SW 1271 (cell line): ENCODE data around the gene CA10.

Source experiments
- DNase-seq, 2 experiments: peaks; one replicate each; lab custom pipeline; 2025; lab: John Stamatoyannopoulos, UW

The CA10 gene

DNA sequence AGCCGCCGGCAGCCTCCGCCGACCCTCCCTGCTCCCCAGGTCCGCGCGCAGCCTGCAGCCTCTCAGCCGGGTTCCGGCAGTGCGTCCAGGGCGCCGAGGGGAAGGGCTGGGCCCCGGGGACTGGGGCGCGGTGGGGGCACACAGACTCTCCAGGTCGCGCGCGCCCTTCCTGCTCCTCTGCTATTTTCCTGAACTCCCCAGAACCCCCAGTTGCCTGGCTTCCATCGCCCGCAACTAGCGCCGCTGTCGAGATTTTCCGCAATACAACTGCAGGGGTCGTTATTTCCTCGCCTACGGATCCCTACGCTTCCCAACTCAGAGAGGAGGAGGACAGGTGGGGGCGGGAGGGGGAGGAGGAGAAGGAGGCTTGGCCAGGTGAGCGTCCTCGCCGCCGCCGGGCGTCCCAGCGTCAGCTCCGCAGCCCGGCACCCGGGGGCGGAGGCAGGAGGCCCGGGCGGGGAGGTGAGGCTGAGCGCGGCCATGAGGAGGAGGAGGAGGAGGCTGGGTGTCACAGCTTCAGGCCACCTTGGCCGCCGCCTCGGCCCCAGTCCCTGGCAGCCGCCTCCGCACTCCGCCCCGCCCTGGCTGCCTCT, at the start of gene CA10:
CA10 (minus strand) TSS at position 265 of the 593 bp plus-strand sequence.
- no peak for DNase-seq

- no peak for DNase-seq
Measured at GRCh38 chr17:52207796-52208195, 49.3 kb upstream of the CA10 start.

DNA sequence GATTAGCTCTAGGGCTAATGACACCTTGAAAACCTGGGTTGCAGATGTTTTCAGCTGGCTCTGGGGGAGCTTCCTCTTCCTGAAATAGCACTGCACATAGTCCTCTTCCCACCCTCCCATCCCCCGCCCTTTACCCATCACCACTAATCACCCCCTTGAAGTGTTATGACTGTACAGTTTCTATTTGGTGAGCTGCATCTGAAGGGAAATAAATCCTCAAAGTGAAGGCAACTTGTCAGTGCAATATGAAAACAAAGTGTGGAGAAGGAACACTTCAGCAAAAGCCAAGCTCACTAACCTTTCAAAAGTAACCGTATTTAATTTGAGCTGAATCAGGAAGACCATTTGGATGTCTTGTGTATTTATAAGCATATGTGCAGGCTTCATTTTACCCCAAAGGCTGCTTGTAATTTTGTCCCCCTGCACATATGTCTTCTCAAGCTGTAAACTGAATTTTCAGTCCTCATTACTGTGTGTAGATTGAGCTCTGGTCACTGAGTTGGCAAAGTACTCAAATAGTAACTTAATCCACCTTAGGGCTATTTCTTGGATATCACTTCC, 44.1 kb upstream of the CA10 start:
- DNase-seq: no peak

DNA sequence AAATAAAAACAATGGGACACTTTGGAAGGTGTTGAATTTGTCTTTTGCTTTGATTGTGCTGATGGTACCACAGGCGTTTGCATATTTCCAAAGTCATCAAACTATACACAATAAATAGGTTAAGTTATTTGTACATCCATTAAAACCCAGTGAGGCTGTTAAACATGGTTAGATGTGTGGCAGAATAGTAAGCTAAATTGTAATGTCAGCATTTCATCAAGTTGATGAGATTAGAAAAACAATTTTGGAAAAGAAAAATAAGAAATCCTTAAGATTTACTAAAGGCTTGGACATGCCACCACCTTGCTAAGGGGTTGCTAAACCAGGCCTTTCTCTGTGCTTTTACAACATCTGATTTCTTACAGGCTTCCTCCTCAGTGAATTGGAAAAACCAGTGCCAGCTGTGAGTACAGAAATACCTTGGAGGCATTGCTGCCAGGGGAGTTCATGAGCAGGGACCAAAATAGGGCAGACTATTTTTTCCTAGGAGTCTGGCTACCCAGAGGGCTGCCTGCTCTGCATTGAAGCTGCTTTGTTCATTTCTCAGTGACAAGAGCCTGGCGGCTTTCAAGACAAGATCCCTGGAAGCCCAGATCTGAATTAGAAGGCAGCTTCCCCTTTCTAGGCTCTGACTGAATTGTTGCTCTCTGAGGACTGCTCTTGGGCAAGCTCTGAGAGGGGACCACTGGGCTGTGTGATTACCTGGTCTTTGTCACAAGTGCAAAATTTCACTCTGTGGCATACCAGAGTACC, 43.4 kb upstream of the CA10 start:
- DNase-seq: no peak

GRCh38 chr17:52191491-52191890, 33.0 kb upstream of the CA10 start:
- DNase-seq: no peak

GRCh38 chr17:52181782-52182181, 23.3 kb upstream of the CA10 start:
- no peak for DNase-seq

GRCh38 chr17:52178012-52178411, 19.5 kb upstream of the CA10 start:
- no peak for DNase-seq

DNA sequence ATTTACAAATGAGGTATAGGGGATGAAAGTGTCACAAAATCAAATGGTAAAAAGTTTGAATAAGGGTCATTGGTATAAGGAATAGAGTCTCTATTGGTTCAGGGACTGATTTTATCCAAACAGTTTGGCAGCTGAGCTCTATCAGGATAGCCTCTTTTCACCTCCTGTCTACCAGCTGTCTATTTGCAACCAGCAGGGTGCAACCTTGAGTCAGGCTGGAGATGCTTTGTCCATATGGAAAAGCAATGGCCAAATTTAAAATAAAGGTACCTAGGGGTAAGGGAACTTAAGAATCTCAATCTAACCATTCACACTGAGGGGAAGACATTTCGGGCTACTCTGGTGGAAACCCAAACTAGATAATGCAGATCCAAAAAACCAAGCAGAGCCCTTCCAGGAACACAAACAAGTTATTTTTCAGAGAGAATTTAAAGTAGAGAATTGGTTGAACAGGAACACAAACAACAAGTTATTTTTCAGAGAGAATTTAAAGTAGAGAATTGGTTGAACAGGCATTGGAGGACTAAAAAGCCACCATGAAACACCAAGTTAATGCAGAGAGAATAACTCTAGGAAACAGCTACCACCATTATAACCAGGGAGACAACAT, 12.6 kb upstream of the CA10 start:
- DNase-seq: peak in 1 of 2 experiments; percentile 17

- DNase-seq: no peak
Measured at GRCh38 chr17:52160136-52160567, 1.6 kb upstream of the CA10 start.

GRCh38 chr17:52159246-52160135, 977 bp upstream of the CA10 start:
- no peak for DNase-seq

GRCh38 chr17:52157603-52158449, 688 bp downstream of the CA10 start:
- no peak for DNase-seq

- no peak for DNase-seq
Measured at GRCh38 chr17:52156576-52157570, 1.6 kb downstream of the CA10 start.

DNA sequence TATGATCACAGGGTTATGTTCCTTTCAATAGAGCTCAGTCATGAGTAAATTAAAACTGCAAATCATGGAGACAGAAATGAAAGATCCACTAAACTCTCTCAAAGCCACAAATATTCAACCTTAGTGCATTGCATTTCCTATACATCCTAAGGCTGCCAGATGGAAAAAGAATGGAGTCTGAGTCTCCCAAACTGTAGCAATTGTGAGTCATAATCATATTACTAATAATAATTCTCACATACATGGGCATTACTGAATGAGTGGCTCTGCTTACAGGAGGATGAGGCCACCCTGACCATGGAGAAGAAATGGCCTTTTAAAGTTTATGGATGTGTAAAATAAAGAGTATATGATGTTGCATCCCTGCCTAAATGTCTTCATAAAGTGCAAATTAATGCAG, 3.2 kb downstream of the CA10 start:
- DNase-seq: no peak

- DNase-seq: no peak
Measured at GRCh38 chr17:52154466-52154865, 4.0 kb downstream of the CA10 start.

DNA sequence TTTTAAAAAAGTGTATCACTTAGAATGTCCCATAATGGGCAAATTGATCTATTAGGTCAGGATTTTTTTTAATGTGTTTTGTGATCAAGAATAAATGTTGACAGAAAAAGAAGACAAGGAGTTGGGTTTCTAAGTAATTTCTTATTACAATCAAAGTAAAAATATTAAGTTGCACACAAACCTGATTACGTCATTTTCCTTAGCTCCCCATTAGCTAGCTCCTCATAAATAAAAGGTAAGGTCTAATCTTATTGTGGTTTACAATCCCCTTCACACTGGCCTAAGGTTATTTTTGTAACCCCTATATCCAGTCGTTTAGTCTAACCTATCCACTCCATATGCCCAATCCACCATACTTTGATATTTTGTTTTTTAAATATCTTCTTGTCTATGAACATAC, 7.6 kb downstream of the CA10 start:
- DNase-seq: no peak

DNA sequence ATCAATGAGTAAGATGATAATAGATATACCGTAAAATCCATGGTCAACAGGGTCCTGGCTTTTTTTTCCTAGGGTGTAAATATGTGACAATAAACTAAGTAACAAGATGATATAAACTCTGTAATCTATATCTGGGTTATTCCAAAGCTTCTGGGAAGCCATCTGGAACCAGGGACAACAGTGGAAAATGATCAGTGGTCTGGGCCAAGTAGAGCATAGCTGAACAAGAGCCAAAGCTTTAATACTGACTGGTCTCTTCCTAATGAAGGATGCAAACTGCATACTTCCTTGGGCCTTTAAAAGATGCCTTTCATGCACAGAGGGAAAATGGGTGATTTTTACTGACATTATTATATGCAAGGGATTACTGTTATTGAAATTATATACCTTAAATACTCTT, 8.9 kb downstream of the CA10 start:
- DNase-seq: no peak

- peak in 1 of 2 experiments; percentile 80 for DNase-seq
Measured at GRCh38 chr17:52148969-52149351, 9.6 kb downstream of the CA10 start.

- DNase-seq: no peak
Measured at GRCh38 chr17:52148288-52148968, 10.1 kb downstream of the CA10 start.

GRCh38 chr17:52147872-52148271, 10.6 kb downstream of the CA10 start:
- peak in 1 of 2 experiments; percentile 50 for DNase-seq
